Lower lobe of right lung (tissue), 2 donors: ENCODE results near the gene RAPGEF3. TPM values are rescaled to one million over a fixed set of nuclear protein-coding genes. Genes with fewer than 3 reads are reported as not detected.

Experiments
- ATAC-seq, 2 donors: fragments of 200-7000 bp; cut with Tn5 transposase; one replicate each; pipeline ENCODE4 v1.9.1; 2020 to 2022; ENCODE audit warnings: mild to moderate bottlenecking in 2 of 2, moderate library complexity in 2 of 2
- DNase-seq: peaks from one replicate; pipeline ENCODE4 v3.0.0-alpha.2; 2020
- H3K27ac ChIP-seq: fragments of 200-600 bp; one replicate; pipeline ENCODE4 v1.8.0; 2022
- H3K27me3 ChIP-seq: fragments of 200-600 bp; one replicate; pipeline ENCODE4 v1.8.0; 2022; ENCODE audit warnings: low read depth
- H3K36me3 ChIP-seq: fragments of 200-600 bp; one replicate; pipeline ENCODE4 v1.8.0; 2022; ENCODE audit warnings: mild to moderate bottlenecking
- H3K4me1 ChIP-seq: fragments of 200-600 bp; one replicate; pipeline ENCODE4 v1.8.0; 2022
- H3K4me3 ChIP-seq: fragments of 200-600 bp; one replicate; pipeline ENCODE4 v1.8.0; 2022; ENCODE audit warnings: mild to moderate bottlenecking
- H3K9me3 ChIP-seq: fragments of 200-600 bp; one replicate; pipeline ENCODE4 v1.8.0; 2022
- intact Hi-C: fragments of 100-400 bp; cut with DNase I; formaldehyde crosslinking; loops from one replicate; pipeline ENCODE4 v1.11.0; 2022
- total RNA-seq: library from RNA; stranded (reverse); fragmentation: NEBNext Ultra II Directional; extraction: Animal tissue kit (Norgen Biotek cat#: 25700); gene quantifications from one replicate; pipeline ENCODE4 v1.2.1, GENCODE V29; 2021
- TF ChIP-seq, protein P1 (sequence below): fragments of 200-600 bp; IDR thresholded peaks from one replicate; pipeline ENCODE4 v1.8.0; 2022; ENCODE audit warnings: antibody characterized with exemption, mild to moderate bottlenecking
- donor health status: DM: no; HTN: yes; CAD: no; lungs with severe emphysema.

The RAPGEF3 gene
- total RNA-seq, 1 donor from 2014 or later = 44.5 TPM

DNA sequence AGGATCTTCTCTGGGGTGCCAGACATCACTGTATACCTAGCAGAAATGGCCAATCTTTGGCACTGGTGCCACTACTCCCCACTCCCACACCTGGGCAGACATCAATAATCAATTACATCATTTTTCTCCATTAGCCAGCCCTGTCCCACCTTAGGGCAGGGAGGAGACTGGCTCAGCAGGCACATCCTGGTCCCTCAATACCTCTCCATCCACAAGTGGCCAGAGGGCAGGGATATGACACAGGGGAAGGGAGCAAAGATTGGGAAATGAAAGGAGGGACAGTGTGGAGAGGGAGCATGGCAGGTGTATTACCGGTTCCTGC is 10.2 kb downstream of the RAPGEF3 start:
- intact Hi-C loops = no loop called here
- ATAC-seq (no peak), DNase-seq (no peak)
- Histone ChIP-seq H3K4me1 (peaks cover 18% of the 10 kb centered on the region), H3K36me3 (peaks cover 53% of the 10 kb centered on the region), H3K27ac (no peak overlapping the region), H3K9me3 (no peaks in the 10 kb centered on the region), H3K4me3 (no peak overlapping the region), H3K27me3 (no peaks in the 10 kb centered on the region)
- TF ChIP-seq, protein P1, sequence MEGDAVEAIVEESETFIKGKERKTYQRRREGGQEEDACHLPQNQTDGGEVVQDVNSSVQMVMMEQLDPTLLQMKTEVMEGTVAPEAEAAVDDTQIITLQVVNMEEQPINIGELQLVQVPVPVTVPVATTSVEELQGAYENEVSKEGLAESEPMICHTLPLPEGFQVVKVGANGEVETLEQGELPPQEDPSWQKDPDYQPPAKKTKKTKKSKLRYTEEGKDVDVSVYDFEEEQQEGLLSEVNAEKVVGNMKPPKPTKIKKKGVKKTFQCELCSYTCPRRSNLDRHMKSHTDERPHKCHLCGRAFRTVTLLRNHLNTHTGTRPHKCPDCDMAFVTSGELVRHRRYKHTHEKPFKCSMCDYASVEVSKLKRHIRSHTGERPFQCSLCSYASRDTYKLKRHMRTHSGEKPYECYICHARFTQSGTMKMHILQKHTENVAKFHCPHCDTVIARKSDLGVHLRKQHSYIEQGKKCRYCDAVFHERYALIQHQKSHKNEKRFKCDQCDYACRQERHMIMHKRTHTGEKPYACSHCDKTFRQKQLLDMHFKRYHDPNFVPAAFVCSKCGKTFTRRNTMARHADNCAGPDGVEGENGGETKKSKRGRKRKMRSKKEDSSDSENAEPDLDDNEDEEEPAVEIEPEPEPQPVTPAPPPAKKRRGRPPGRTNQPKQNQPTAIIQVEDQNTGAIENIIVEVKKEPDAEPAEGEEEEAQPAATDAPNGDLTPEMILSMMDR = no peak

DNA sequence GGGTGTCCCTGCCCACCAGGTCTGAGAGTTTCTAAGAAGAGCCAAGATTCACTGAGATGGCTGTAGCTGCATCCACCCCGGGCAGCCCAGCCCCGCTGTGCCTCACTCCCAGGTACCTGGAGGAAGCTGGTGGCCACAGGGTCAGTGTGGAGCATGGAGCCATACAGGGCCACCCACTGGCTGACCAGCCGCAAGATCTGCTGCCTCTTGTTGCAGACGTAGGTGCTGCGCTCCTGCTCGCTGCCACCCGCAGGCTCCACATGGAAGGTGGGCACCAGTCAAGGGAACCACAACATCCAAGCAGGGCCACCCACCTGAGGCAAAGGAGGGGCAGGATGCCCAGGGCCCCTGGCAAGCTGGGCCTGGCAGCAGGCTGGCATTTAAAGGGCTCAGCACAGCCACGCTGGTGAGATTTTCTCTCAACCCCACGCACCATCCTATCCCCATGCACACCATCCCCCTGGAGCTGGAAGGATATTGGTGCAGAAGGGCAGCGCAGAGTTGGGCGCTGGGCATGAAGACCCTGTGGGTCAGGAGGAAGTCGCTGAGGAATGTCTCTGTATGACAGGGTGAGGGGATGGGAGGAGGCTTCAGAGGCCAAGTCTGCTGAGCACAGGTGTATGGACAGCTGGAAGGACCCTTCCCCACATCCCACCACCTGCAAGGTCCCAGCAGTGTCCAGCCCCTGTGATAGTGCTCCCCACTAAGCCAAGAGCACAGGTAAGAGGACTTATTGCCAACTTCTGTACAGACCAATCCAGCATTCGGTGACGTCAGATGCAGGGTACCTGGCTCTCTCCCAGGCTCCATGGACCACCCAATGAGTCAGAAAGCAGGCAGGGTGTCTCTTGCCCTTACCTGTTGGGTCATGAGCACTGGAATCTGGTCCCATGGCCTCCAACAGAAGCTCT is 10.8 kb downstream of the RAPGEF3 start:
- intact Hi-C loops = no loop called here
- H3K4me1 ChIP-seq = peaks cover 12% of the 10 kb centered on the region
- H3K4me3 ChIP-seq = no peak overlapping the region
- ATAC-seq (no peak), DNase-seq (no peak)
- no peak overlapping the region for H3K27ac ChIP-seq
- no peaks in the 10 kb centered on the region for H3K27me3 ChIP-seq
- H3K9me3 ChIP-seq = no peaks in the 10 kb centered on the region
- TF ChIP-seq, protein P1 = no peak
- peaks cover 53% of the 10 kb centered on the region for H3K36me3 ChIP-seq

DNA sequence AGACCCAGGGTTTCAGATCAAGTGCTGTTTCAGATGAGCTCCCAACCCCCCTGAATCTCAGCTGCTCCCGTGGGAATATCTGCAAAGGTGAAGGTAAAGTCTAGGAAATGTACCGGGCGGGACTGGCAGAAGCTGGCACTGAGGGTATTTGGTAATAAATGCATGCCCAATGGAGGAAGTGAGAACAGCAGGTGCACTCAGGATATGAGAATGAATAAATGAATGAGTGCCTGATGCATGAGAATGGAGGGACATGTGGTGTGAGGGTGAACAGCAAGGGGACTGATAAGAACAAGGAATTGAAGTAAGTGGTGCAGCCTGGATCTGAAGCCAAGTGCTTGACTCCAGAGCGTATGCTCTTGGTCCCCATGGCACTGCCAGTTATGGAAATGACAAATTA is 11.6 kb downstream of the RAPGEF3 start:
- no peak overlapping the region for H3K27ac ChIP-seq
- no peak for ATAC-seq
- no peaks in the 10 kb centered on the region for H3K27me3 ChIP-seq
- no peaks in the 10 kb centered on the region for H3K9me3 ChIP-seq
- no peak for DNase-seq
- no peak overlapping the region for H3K4me3 ChIP-seq
- peaks cover 53% of the 10 kb centered on the region for H3K36me3 ChIP-seq
- TF ChIP-seq, protein P1 = no peak
- peaks cover 4% of the 10 kb centered on the region for H3K4me1 ChIP-seq
- intact Hi-C loops = no loop called here

DNA sequence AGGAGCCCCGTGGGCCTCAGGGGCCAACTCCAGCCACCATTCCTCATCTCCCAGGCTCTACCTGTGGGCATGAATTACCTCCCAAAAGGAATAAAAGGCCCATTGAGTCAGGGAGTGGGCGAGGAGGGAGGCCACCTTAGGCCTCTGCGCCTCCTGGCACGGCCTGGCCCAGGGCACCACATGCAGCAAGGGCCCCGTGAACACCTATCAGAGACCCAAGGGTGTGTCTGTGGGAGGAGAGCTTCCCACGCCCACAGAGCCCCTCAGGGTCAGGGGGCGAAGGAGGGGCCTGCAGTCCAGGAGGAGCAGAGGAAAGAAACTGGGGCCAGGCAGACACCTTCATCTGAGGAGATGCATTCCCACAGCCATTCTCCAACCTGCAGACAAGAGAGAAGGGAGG is 12.2 kb downstream of the RAPGEF3 start:
- TF ChIP-seq, protein P1 = no peak
- H3K36me3 ChIP-seq = peaks cover 52% of the 10 kb centered on the region
- no peaks in the 10 kb centered on the region for H3K9me3 ChIP-seq
- no peak overlapping the region for H3K27ac ChIP-seq
- intact Hi-C loops = no loop called here
- ATAC-seq (no peak), DNase-seq (no peak)
- H3K27me3 ChIP-seq = no peaks in the 10 kb centered on the region
- H3K4me1 ChIP-seq = peaks cover 10% of the 10 kb centered on the region
- H3K4me3 ChIP-seq = no peak overlapping the region

DNA sequence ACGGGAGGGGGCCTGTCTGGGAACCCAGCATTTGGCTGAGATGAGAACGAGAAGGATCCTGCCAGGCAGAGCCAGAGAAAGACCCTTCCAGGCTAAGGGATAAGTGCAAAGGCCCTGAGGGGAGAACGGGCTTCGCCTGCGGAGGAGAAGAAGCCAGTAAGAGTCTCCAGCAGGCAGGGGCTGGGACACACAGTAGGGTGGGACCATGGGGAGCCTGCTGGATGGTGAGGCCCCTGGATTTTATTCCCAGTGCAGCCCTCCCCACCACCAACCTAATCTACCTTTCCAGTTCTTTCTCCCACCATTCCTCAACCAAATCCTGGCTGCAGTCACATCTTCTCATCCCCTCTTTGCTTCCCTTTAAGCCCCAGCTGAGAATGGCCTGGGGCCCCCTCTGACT is 12.6 kb downstream of the RAPGEF3 start:
- Histone ChIP-seq H3K27ac (no peak overlapping the region), H3K9me3 (no peaks in the 10 kb centered on the region), H3K36me3 (peaks cover 48% of the 10 kb centered on the region), H3K4me3 (no peak overlapping the region), H3K4me1 (peaks cover 14% of the 10 kb centered on the region), H3K27me3 (no peaks in the 10 kb centered on the region)
- TF ChIP-seq, protein P1 = no peak
- no peak for ATAC-seq
- no peak for DNase-seq
- intact Hi-C loops = no loop called here
